Fibroblast of pulmonary artery (primary cell): ENCODE results near the gene WBP2NL.

Experiments used
- DNase-seq: peaks from one replicate; pipeline ENCODE4 v3.0.0-alpha.2; 2010; ENCODE audit warnings: low read depth
- H3K4me3 ChIP-seq: replicated peaks from 2 replicates; pipeline ENCODE4 v1.5.1; 2011; ENCODE audit warnings: low read depth, mild to moderate bottlenecking, control low read depth, low read length, moderate library complexity
- TF ChIP-seq, protein P1 (sequence below): IDR thresholded peaks from 2 replicates; pipeline ENCODE4 v1.5.1; 2011; ENCODE audit warnings: mild to moderate bottlenecking, control low read depth, low read length, inconsistent platforms; ENCODE audit errors: missing control alignments

Gene WBP2NL

DNA sequence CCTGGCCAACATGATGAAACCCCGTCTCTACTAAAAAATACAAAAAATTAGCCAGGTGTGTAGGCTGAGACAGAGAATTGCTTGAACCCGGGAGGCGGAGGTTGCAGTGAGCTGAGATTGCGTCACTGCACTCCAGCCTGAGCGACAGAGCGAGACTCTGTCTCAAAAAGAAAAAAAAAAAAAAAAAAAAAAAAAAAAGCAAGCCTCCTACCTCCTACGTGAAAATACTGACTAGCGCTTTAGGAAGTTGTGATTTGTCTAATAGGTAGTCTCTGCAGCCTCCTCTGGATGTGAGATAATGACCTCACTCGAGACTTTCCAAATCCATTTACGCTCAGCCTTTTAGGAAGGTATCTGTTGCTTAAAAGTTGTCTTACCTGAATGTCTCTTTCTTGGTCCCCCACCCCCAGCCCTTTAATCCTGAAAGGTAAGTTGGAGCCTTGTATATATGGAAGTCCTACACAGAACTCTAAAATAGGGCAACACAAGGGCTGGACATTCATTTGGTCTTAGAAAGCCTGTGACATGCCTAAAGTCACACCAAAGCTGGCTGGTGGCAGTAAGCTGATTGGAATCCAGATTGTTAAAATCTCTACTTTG lies 23.8 kb upstream of the WBP2NL start:
- DNase-seq: no peak
- no peak overlapping the region for H3K4me3 ChIP-seq
- TF ChIP-seq, protein P1, sequence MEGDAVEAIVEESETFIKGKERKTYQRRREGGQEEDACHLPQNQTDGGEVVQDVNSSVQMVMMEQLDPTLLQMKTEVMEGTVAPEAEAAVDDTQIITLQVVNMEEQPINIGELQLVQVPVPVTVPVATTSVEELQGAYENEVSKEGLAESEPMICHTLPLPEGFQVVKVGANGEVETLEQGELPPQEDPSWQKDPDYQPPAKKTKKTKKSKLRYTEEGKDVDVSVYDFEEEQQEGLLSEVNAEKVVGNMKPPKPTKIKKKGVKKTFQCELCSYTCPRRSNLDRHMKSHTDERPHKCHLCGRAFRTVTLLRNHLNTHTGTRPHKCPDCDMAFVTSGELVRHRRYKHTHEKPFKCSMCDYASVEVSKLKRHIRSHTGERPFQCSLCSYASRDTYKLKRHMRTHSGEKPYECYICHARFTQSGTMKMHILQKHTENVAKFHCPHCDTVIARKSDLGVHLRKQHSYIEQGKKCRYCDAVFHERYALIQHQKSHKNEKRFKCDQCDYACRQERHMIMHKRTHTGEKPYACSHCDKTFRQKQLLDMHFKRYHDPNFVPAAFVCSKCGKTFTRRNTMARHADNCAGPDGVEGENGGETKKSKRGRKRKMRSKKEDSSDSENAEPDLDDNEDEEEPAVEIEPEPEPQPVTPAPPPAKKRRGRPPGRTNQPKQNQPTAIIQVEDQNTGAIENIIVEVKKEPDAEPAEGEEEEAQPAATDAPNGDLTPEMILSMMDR: no peak

DNA sequence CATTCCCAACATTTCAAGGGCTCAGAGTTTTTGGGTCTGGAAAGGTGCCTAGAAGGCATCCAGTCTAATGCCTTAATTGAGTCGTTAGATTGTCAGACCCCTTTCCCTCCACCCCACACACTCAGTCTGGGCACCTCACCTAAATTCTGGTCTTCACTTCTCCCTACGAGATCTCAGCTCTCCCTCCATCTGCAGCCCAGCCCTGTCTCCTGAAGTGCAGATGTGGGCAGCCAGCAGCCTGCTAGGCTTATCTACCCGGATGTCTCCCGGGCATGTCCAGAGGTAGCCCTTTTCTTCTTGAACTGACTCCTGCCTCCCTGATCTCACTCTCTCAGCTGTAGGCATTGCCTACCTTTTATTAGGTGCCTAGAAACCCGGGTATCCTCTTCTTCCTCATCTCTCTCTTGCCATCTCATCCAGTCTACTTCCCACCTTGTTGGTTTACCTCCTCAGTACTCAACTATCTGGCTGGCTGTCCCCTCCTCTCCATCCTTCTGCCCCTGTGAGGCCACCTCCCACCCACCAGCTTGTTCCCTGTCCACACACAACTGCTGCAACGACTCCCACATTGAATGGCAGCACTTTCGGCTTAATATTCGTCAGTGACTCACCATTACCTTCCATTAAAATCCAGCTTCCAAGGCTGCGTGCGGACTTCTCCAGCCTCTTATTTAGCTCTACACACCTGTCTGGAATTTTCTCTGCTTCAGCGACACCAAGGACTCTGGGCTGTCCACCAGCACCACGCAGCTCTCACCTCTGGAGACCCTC lies 23.1 kb upstream of the WBP2NL start:
- DNase-seq: no peak
- TF ChIP-seq, protein P1: no peak
- H3K4me3 ChIP-seq: no peak overlapping the region

DNA sequence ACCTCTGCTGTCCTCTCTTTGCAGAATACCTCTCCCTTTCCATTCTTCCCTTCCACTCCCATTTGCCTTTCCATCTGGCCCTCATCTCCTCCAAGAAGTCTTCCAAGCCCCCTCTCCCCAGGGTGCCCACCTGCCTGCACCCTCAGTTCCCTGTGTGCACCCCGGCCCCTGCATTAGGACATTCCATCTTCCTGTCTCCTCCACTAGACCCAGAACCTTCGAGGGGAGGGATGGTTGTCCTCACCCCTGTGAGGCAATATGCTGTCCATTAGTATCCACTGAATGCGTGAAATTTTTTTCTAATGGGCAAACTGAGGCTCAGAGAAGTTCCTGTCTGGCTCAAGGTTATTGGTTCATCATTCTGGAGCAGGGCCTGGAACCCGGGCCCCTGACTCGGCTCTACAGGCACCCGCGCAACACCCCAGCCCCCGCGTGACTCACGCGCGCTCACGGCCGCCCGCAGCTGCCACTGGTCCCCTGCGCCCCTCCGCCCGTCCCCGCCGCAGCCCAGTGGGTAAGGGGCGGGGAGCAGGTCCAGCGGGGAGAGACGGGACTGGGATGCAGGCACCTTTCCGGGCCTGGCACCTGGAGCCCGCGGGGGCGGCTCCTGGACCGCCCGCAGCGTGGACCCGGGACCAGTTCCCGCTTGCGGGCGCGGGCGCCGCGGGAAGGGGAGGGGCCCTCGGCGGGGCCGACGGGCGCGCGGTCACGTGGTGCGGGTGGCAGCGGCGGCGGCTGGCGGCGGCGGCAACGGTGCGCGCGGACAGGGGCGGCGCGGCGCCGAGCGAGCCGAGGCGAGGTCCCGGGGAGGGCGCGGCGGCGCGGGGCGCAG lies 22.3 kb upstream of the WBP2NL start:
- TF ChIP-seq, protein P1: no peak
- DNase-seq: no peak
- H3K4me3 ChIP-seq: no peak overlapping the region

DNA sequence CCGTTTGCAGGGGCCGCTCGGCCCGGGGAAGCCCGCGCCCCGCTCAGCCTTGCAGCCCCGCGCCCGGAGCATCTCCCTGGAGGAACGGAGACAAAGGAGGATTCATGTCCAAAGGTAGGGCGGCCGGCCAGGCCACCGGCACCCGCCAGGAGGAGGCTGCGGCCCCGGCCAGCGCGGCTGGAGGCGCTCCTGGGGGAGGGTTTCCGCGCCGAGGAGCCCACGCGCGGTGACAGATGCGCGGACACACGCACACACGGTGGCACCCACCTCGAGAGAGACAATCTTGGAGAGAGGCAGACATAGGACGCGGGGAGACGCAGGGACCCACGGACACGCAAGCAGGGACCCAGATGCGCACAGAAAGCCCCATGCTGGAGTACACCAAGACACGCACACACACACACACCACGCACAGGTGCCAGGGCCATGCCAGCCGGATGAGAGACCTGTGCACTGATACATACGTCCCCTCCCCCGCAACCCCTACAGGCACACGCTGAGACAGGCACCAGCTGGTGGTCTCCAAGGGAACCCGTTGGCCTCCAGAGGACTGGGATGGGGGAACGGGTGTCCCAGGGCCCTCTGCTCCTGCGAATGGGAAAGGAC lies 21.5 kb upstream of the WBP2NL start:
- TF ChIP-seq, protein P1: no peak
- H3K4me3 ChIP-seq: no peak overlapping the region
- DNase-seq: no peak

DNA sequence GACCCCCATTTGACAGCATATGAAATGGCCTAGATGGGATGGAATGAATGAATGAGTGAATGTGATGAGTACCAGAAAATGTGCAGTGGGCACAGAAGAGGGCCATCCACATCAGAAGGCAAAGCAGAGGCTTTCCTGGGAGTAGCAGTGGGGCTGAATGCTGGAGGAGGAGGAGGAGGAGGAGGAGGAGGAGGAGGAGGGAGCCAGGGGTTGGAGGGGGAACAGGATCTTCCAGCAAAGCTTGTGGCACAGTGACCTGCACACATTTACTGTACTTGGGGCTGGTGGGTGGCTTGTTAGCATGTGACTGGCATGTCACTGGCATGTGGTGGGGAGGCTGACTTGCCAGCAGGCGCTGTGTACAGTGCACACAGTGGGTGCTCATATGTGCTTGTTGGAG lies 19.9 kb upstream of the WBP2NL start:
- no peak overlapping the region for H3K4me3 ChIP-seq
- no peak for DNase-seq
- TF ChIP-seq, protein P1: no peak

DNA sequence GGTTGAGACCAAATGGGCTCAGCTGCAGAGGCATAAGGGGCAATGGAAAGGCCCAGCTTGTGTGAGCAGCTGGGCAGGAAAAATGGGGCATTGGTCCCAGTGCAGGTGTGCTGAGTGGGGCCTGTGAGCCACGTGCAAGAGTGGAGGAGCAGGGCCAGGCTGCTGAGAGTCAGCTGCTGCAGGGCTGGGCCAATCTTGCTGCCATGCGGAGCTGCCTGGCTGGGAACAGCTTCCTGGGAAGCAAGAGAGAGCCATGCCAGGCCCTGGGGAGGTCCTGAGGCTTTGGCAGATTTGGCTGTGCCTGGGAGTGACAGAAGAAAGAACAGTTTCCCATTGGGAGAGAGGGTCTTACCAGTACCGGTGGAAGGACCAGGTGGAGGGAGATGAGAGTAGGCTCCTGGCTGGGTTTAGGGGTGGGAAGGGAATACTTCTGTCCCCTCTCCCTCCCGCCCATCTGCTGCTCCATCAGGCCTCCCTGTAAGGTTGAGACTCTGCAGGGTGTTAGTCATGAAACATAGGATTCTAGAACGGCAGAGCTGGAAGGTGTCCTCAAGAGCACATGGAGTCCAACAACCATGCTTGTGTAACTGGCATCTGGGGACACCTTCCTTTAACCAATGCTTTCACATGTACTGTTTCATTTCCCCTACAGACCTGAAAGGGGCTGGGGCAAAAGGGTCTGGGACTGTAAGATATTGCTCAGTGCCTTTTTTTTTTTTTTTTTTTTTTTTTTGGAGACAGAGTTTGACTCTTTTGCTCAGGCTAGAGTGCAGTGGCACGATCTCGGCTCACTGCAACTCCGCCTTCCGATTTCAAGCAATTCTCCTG lies 19.0 kb upstream of the WBP2NL start:
- TF ChIP-seq, protein P1: no peak
- no peak overlapping the region for H3K4me3 ChIP-seq
- DNase-seq: no peak
